ENCODE results near the gene SNX19.

GRCh38 chr11:130831506-130831905 lies 84.8 kb downstream of the SNX19 start:
- no peak for TF ChIP-seq CTCF (IDR thresholded peaks at IDR 0.05)
- TF ChIP-seq POLR2A (IDR thresholded peaks at IDR 0.05) = no peak

Measured in adrenal gland (tissue), 5 donors.